NCI-H2029 treated with DMSO at 0.1 percent for 48 hours (cell line): ENCODE results near the gene TCHP.
"Not testable (repeated sequence)": the region's sequence is repeated elsewhere in the genome, so short reads cannot be mapped to it uniquely, and the experiment has no call there.

Experiments used
- DNase-seq: peaks from one replicate; lab custom pipeline; 2025; lab: John Stamatoyannopoulos, UW

Gene TCHP

DNA sequence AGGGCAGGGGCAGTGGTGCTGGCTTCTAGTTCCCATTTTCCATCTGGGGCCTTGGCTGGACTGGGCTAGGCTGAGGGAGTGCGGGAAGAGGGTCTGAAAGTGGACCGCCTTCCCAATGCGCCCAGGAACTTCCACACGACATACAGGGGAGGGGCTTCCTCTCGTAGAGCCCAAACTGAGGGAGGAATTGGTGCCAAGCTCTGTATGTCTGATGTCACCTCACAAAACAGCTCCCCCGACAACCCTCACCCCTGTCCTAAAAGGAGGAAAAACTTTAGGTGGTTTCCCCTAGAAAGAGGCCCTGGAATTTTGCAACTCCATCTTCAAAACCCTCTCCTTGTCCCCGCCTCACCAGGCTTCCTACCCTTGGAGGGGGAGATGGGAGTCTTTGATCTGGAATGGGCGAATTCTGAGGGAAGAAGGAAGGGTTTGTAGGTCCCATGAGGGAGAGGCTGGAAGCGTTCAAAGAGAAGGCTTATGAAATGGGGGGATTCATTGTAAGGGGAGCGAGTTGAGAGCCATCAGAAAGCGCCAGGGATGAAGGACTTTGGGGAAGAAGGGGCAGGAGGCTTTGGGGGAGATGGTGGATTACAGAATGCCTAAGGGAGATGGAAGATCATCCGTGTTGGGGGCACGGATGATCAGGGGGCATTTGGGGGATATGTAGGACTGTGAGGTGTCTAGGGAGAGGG lies 20.6 kb upstream of the TCHP start:
- DNase-seq = no peak

DNA sequence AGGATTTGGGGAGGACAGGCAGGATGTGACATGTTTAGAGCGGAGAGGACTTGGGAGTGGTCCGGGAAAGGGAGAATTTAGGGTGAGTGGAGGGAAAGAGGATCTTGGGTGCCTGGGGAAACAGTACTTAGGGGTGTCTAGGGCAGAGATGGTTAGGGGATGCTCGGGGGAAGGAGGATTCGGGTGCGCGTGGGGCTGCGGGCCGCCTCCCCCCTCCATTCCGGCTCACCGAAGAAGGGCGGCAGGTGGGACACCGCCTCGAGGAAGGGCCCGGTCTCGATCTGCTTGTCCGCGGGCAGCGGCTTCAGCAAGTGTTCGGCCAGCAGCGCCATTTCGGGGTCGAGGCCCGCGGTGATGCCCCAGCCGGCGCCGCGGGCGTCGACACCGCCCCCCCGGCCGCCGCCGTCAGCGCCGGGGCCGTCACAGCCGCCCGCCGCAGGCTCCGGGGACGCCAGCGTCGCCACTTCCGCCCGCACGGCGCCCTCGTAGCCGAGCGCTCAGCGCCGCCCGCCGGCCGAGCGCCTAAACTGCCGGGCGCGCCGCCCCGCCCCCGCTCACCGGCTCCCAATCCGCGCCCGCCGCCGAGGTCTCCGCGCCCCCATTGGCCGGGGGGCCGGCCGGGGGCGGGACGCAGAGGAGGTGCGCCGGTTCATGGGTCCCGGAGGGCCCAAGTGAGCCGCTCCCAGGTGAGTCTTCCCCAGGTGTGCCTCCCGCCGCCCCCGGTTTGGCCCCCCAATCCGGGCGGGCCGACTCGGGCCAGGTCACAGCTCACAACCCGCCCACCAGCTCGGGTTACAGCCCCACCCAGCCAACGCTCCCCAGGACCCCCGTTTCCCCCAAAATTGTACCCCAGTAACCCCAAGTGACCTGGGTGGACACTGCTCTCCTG lies 19.8 kb upstream of the TCHP start, which contains the start of gene GLTP:
Gene GLTP (minus strand): TSS at position 499 of the 889 bp plus-strand sequence. CDS start 167 bp downstream, at position 332.
- peak; percentile 51 for DNase-seq

DNA sequence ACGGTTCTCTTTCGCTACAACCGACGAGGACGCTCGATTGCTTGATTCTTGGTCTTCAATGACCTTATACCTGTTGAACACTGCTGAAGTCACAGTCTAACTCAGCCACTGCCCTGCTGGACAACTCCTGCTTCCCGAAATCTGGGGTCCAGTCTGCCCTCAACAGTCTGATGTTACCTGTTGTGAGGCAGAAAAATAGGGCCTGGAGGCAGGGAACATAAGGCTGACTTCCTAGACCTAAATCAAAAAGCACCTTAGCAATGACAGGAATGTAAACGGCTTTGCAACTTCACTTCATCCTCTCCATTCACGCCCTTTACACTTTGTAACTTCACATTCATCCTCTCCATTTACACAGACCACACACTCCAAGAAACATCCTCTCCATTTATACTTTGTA lies 19.1 kb upstream of the TCHP start:
- no peak for DNase-seq

DNA sequence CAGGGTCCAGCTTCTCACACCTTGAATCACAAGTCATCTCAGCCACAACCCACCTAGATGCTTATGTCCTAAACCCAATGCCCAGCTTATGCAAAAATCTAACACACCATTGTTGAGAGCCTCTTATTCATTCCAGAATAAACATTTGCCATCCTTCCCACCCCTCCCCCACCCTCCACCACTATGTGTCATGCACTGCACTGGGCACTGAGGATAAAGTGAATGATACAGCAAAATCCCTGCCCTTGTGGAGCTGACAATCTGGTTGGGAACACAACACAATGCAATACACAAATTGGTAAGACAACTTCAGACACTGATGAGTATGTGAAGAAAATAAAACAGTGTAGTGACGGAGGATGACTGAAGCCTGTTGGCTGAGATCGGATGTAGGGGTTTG lies 18.3 kb upstream of the TCHP start:
- DNase-seq = no peak

DNA sequence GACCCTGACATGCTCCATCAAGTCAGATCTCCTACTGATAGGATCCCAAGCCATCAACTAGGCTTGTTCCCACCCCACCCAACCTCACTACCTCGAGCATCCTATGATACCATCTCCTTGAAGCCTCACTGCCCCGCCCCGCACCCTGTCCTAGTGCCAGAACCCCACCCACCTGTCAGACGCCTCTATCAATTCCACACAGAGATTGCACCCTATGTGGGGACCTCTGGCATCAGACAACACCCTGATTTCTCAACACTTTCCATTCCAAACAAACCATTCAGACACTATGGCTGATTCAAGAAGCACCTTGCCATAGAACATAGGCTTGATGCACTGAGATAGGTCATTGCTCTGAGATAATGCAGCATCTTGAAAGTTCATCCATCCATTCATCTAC lies 16.6 kb upstream of the TCHP start:
- no peak for DNase-seq

DNA sequence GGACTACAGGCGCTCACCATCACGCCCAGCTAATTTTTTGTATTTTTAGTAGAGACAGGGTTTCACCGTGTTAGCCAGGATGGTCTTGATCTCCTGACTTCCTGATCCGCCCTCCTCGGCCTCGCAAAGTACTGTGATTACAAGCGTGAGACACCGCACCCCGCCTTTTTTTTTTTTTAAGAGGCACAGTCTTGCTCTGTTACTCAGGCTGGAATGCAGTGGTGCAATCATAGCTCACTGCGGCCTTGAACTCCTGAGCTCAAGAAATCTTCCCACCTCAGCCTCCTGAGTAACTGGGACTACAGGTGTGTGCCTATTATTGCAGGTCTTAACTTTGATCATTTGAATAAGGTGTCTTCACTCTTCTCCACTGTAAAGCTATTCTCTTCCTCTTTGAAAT lies 14.5 kb upstream of the TCHP start:
- DNase-seq = no peak

DNA sequence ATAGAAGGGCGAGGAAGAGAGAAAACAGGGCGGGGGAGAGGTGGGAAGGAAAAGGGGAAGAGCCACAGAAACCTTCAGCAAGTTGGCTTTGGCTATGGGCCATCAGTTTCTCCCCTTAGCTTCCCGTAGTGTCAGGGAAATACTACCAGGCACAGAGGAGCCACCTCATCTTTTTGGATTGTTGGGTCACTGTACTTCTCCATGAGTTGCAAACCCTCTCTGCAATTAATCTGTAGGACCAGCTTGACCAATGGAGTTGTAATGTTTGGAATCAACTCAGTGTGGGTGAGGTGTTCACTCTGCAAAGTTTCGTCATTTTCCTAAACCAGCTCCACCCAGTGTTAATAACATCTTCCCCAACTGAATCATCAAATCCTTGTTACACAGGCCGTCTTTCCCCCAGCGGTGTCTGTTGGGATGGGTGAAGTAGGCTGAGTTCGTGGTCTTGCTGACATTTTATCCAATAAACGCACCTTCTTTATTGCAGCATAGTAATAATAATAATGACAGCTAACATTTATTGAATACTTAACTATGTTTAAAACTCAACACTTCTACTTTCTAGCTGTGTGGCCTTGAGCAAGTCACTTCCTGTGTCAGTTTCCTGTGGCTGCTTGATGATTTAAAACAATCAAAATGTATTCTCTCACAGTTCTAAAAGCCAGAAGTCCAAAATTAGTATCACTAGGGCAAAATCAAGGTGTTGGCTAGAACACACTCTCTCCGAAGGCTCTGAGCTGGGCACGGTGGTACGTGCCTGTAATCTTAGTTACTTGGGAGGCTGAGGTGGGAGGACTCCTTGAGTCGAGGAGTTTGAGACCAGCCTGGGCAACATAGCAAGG lies 11.7 kb upstream of the TCHP start:
- DNase-seq = no peak

DNA sequence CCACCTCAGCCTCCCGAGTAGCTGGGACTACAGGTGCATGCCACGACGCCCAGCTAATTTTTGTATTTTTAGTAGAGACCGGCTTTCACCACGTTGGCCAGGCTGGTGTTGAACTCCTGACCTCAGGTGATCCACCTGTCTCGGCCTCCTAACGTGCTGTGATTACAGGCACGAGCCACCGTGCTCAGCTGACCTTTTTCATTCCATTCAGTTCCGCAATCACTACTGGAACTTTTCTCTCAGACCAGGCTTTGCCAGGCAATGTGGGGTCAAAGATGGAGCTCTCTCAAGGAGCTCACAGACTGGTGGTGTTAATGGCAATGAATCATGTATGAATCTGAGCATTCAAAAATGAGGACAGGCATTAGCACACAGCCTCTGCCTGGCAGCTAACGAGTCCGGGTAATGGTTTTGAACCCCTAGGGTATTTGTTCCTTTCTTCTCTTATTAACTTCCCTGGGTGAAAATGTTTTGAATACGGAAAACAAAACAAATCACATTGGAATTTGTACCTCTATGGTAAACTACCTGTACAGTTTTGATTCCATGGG lies 9.4 kb upstream of the TCHP start:
- no peak for DNase-seq

DNA sequence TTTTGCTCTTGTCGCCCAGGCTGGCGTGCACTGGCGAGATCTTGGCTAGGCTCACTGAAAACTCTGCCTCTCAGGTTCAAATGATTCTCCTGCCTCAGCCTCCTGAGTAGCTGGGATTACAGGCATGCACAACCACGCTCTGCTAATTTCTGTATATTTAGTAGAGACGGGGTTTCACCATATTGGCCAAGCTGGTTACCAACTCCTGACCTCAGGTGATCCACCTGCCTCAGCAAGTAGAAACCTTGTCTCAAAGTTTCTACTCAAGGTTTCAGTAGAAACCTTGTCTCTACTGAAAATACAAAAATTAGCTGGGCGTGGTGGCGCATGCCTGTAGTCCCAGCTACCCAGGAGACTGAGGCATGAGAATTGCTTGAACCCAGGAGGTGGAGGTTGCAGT lies 8.3 kb upstream of the TCHP start:
- DNase-seq = not testable (repeated sequence)

DNA sequence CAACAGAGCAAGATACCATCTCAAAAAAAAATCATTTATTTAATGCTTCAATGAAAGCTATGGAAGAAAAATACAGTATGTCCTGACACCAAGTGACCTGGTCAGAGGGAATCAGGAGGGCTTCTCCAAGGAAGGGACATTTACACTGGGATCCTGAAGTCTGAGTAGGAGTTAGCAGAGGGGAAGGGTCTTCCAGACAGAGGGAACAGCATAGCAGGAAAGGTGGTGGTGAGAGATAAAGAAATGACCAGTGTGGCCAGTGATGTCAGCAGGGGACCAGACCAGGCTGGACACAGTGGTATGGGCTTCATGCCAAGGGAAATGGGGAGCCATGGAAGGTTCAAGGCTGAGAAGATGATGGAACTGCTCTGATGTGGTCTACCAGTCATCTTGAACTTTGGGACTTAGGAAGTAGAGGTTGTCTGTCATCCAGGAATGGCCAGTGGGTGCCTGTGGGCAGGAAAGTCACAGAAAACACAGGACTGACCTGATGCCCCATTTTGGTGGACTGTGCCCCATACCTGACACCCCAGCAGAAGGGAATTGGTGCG lies 7.8 kb upstream of the TCHP start:
- DNase-seq = no peak

DNA sequence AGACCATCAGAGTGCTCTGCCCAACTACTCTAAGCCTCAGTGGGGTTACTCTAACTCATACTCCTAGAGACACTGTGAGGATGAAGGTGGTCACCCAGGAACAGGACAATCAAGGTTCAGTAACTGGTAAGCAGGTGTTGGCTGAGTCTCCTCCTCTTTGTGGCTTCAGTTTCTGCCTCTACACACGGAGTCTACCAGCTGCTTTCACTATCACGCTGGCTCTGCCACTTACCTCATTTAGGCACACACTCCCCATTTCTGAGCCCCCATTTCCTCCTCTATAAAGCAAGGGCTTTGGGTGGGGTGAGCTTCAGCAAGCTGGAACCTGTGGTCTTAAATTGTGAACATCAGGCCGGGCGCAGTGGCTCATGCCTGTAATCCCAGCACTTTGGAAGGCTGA lies 7.3 kb upstream of the TCHP start:
- DNase-seq = no peak

DNA sequence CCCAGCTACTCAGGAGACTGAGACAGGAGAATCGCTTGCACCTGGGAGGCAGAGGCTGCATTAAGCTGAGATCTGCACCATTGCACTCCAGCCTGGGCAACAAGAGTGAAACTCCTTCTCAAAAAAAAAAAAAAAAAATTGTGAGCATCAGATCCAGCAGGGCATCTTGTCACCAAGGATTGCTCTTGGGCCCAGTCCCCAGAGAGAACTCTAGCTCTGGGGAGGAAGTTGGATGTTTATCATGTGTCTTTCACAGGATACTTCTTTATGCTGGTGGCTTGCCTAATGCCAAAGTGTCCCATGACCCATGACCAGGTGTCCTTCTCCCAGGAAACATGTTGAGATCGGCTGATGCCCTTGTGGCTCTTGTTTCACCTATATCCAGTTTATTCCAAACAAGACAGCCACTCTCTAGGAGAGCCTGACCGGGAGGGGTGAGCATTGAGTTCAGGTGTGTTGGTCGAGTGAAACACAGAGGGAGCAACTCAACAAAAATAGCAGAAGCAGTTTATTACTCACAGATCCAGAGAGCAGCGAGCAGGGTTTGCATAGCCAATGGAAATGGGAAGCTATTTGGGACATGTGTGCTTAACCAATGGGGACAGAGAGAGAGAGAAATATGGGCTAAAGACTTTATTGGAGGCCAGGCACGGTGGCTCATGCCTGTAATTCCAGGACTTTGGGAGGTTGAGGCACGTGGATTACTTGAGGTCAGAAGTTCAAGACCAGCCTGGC lies 6.6 kb upstream of the TCHP start:
- no peak for DNase-seq

DNA sequence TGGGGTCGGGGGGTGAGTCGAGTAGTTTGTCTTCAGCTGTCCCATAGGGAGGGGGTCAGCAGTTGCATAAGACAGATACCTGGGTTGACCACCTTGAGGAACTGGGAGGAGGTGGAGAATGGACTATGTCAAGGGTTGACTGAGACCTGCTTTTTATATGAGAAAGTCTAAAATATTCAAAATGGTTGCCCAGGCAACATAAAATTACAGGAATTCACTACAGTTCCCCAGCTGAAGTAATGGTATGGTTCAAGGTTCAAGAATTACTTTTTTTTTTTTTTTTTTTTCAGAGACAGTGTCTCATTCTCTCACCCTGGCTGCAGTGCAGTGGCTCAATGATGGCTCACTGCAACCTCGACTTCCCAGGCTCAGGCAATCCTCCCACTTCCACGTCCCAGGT lies 5.1 kb upstream of the TCHP start:
- DNase-seq = no peak

DNA sequence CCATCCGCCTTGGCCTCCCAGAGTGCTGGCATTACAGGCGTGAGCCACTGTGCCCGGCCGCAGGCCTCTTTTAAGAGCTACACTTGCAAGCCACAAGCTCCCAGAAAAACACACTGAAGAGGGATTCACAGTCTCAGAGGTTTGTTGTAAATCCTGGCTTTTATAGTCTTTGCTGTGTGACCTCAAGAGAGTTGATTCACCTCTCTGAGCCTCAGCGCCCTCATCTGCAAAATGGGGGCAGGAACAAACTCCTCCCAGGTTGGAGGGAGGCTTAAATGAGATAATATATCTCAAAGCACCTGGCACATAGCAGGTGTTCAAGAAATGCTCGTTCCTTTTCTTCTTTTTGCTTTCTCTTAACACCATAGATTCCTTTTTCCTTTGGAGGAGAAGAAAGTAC lies 3.9 kb upstream of the TCHP start:
- no peak for DNase-seq

DNA sequence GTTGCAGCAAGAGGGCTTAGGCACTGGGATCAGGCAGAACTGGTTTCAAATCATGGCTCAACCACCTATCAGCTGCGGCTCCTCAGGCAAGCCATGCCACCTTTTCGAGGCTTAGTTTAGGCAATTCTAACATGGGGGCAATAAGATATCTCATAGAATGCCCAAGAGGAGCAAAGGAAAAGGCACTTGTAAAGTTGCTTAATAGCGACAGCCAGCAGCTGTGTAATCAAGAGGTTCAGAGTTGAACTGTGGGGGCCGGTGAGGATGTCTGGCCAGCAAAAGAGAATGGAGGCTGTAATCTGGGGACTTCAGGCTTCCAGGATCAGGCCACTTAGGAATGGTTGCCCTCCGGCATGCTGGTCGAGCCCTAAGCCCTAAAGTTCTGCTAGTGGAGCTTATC lies 3.0 kb upstream of the TCHP start:
- DNase-seq = no peak

DNA sequence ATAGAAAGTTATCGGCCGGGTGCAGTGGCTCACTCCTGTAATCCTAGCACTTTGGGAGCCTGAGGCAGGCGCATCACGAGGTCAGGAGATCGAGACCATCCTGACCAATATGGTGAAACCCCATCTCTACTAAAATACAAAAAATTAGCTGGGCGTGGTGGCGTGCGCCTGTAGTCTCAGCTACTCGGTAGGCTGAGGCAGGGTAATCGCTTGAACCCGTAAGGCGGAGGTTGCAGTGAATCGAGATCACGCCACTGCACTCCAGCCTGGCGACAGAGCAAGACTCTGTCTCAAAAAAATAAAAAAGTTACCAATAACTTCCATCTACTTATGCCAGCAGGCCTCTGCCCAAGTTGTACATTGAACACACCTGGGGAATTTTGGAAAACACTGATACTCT lies 729 bp upstream of the TCHP start:
- DNase-seq = not testable (repeated sequence)

DNA sequence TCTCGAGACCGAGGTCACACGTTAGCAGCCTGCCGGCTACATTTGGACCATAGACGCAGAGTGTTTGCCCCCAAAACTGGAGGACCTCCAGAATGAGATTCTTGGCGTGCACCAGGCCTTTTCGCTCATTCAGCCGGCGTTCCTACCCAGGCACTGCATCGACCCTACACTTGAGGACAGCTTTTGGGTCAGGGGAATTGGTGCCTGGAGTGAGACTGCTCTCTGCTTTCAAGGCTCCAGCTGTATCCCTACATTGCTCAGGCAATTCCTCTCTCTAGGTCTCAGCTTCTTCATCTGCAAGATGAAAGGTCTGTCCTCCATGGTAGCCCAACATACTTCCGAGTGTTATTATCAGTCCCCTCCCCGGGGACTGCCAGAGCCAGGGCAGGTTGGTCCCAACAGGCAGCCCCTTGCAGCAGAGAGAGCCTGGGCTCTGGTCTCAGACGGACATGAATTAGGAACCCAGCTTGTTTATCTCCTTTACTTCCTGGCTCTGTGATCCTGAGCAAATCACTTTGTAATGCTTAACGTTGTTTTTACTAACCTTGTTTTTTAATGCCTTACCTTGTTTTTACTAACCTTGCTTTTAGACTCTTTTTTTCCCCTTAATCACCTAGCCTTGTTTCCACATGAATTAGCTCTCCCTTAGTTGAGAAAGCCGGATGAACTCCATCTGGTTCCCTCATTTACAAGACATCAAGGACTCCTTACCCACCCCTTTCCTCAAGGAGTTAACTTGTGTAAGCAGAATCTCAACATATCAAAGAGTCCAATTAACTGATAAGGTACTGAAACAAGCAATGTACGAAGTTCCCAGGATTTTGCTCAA lies 892 bp downstream of the TCHP start:
- DNase-seq = peak; percentile 1

DNA sequence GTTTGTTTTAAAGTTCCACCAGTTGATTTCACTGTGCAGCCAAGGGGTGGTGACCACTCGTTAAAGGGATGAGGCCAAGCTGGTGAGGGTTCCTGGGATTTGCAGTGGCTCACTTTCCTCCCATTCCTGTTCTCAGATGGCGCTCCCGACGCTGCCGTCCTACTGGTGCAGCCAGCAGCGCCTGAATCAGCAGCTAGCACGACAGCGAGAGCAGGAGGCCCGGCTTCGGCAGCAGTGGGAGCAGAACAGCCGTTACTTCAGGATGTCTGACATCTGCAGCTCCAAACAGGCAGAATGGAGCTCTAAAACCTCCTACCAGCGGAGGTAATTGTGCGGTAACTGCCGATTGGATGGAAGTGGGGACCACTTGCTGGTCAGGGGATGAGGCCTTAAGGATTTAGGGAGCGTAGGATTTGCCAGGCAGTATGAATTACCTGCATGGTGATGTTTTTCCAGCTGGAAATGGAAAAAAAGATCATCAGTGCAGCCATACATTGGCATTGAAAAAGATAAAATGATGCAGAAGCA lies 2.9 kb downstream of the TCHP start:
- DNase-seq = no peak

DNA sequence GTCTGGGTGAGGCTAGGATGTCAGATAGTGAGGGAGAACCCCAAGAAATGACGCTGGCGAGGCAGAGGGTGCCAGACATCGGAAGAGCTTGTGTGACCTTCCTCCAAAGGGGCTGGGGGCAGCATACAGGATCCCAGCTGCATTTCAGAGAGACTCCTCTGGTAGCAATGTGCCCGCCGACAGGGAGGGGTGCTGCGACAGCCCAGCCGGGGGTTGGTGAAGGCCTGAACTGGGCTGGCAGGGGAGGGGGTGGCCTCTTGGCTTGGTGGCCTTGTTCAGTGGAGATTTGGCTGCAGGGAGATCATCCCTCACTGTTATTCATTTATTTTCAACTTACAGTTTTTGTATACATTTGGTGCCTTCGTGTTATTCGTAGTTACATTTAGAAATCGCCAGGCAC lies 5.2 kb downstream of the TCHP start:
- no peak for DNase-seq
